HCT116 (cell line): ENCODE data around the gene NUP210. TPM values are rescaled to one million over a fixed set of nuclear protein-coding genes. Genes with fewer than 3 reads are reported as not detected.

Experiments used
- ATAC-seq: fragments of 200-7000 bp; cut with Tn5 transposase; 2 replicates; pipeline ENCODE4 v1.9.1; 2020; ENCODE audit warnings: mild to moderate bottlenecking, moderate library complexity
- BruUV-seq: library from RNA; stranded (reverse); fragments of 400-500 nt; replicated peaks from 2 replicates; lab custom pipeline; 2021; lab: Mats Ljungman, UMichigan
- CTCF ChIA-PET: fragments of 300-600 bp; sonication (Branson Sonifier 250); formaldehyde crosslinking; loops from one replicate; lab custom pipeline; 2021; ENCODE audit warnings: antibody characterized with exemption; lab: Charles Lee
- POLR2A ChIA-PET: fragments of 300-600, 350-600 bp; sonication (Branson Sonifier 250); formaldehyde crosslinking; loops from one replicate; lab custom pipeline; 2021; ENCODE audit warnings: antibody characterized with exemption; lab: Charles Lee
- RAD21 ChIA-PET, 2 experiments: fragments of 300-600 bp; sonication (Branson Sonifier 250); formaldehyde crosslinking; loops; one replicate each; lab custom pipeline; 2023; ENCODE audit warnings: low total read pairs in 2 of 2; ENCODE audit not compliant: uncharacterized antibody in 2 of 2, unreplicated experiment in 2 of 2, low non-redundant PET in 1 of 2; lab: Charles Lee
- DNase-seq: peaks from one replicate; pipeline ENCODE4 v3.0.0-alpha.2; 2010; ENCODE audit warnings: low read depth, low spot score
- H2AFZ ChIP-seq: fragments of 200-600 bp; shearing (Covaris generic), sonication (generic); 2 replicates; pipeline ENCODE4 v1.6.1; 2017; ENCODE audit warnings: low read depth, mixed run types, mixed read lengths, antibody characterized with exemption, low read length; ENCODE audit not compliant: poor library complexity, severe bottlenecking
- H3K27ac ChIP-seq: 2 replicates; pipeline ENCODE4 v1.5.1; 2012; ENCODE audit warnings: low read depth, low read length
- H3K27me3 ChIP-seq: fragments of 200-600 bp; sonication (generic); 2 replicates; pipeline ENCODE4 v1.6.1; 2016; ENCODE audit warnings: mixed run types, low read length, mixed read lengths; ENCODE audit not compliant: insufficient read depth
- H3K36me3 ChIP-seq, 2 experiments: fragments of 200-500 bp in 1 of 2; fragments of 200-600 bp in 1 of 2; sonication (Bioruptor generic) in 1 of 2; sonication (generic) in 1 of 2; 2 replicates each; pipeline versions ENCODE4 v1.5.1 to v1.6.1; 2014 to 2016; ENCODE audit warnings: low read length in 2 of 2, inconsistent platforms in 1 of 2, mixed read lengths in 1 of 2, mixed run types in 1 of 2; ENCODE audit not compliant: insufficient read depth in 2 of 2, control insufficient read depth in 1 of 2
- H3K4me1 ChIP-seq, 2 experiments: fragments of 200-600 bp in 1 of 2; sonication (generic) in 1 of 2; 2 replicates each; pipeline versions ENCODE4 v1.5.1 to v1.6.1; 2012 to 2017; ENCODE audit warnings: low read length in 2 of 2, inconsistent platforms in 1 of 2, mild to moderate bottlenecking in 1 of 2, mixed read lengths in 1 of 2, mixed run types in 1 of 2, moderate library complexity in 1 of 2; ENCODE audit not compliant: insufficient read depth in 2 of 2, control insufficient read depth in 1 of 2
- H3K4me2 ChIP-seq: fragments of 200-600 bp; sonication (generic); 2 replicates; pipeline ENCODE4 v1.6.1; 2017; ENCODE audit warnings: mixed run types, low read length, mixed read lengths
- H3K4me3 ChIP-seq, 2 experiments: fragments of 200-600 bp in 1 of 2; sonication (generic) in 1 of 2; replicated peaks in 1 of 2; 2 replicates each; pipeline ENCODE4 v1.5.1; 2011 to 2016; ENCODE audit warnings: low read length in 2 of 2, control low read depth in 1 of 2, low read depth in 1 of 2, mild to moderate bottlenecking in 1 of 2, mixed read lengths in 1 of 2, mixed run types in 1 of 2
- H3K79me2 ChIP-seq: fragments of 200-600 bp; sonication (generic); 2 replicates; pipeline ENCODE4 v1.6.1; 2017; ENCODE audit warnings: mild to moderate bottlenecking, mixed run types, low read length, moderate library complexity, mixed read lengths; ENCODE audit not compliant: insufficient read depth
- H3K9ac ChIP-seq: fragments of 200-600 bp; sonication (generic); 2 replicates; pipeline ENCODE4 v1.6.1; 2016; ENCODE audit warnings: low read length, mixed read lengths
- H3K9me2 ChIP-seq: fragments of 200-600 bp; sonication (generic), shearing (Covaris generic); 2 replicates; pipeline ENCODE4 v1.6.1; 2017; ENCODE audit warnings: mixed run types, mild to moderate bottlenecking, moderate library complexity; ENCODE audit not compliant: insufficient read depth
- H3K9me3 ChIP-seq, 2 experiments: fragments of 200-500 bp in 1 of 2; fragments of 200-600 bp in 1 of 2; sonication (Bioruptor generic) in 1 of 2; sonication (generic) in 1 of 2; 2 replicates each; pipeline ENCODE4 v1.6.1; 2014 to 2017; ENCODE audit warnings: low read length in 2 of 2, mixed read lengths in 2 of 2, inconsistent platforms in 1 of 2, low read depth in 1 of 2, mild to moderate bottlenecking in 1 of 2, mixed run types in 1 of 2, moderate library complexity in 1 of 2; ENCODE audit not compliant: control insufficient read depth in 1 of 2, insufficient read depth in 1 of 2
- H4K20me1 ChIP-seq: fragments of 200-600 bp; sonication (generic), shearing (Covaris generic); 2 replicates; pipeline ENCODE4 v1.6.1; 2017; ENCODE audit warnings: mixed run types, mild to moderate bottlenecking, moderate library complexity; ENCODE audit not compliant: insufficient read depth
- ATF3 ChIP-seq: IDR thresholded peaks from 2 replicates; pipeline ENCODE4 v1.6.1; 2012
- CBX3 ChIP-seq: IDR thresholded peaks from 2 replicates; pipeline ENCODE4 v1.6.1; 2012; ENCODE audit warnings: low read depth
- CEBPB ChIP-seq: IDR thresholded peaks from 2 replicates; pipeline ENCODE4 v1.6.1; 2012; ENCODE audit warnings: low read depth
- CTCF ChIP-seq, 3 experiments: fragments of 200-600 bp in 1 of 3; sonication (generic) in 1 of 3; IDR thresholded peaks in 2 of 3; conservative IDR thresholded peaks in 1 of 3; 2 replicates each; pipeline ENCODE4 v1.5.1; 2012 to 2017; ENCODE audit warnings: low read depth in 2 of 3, low read length in 2 of 3, antibody characterized with exemption in 1 of 3, borderline replicate concordance in 1 of 3, control low read depth in 1 of 3, mild to moderate bottlenecking in 1 of 3, mixed read lengths in 1 of 3, mixed run types in 1 of 3, moderate library complexity in 1 of 3; ENCODE audit not compliant: insufficient read depth in 1 of 3
- EGR1 ChIP-seq: IDR thresholded peaks from 2 replicates; pipeline ENCODE4 v1.6.1; 2012; ENCODE audit warnings: low read depth
- ELF1 ChIP-seq: IDR thresholded peaks from 2 replicates; pipeline ENCODE4 v1.6.1; 2012; ENCODE audit warnings: low read depth, borderline replicate concordance
- EZH2 ChIP-seq: fragments of 200-600 bp; sonication (generic); IDR thresholded peaks from 2 replicates; pipeline ENCODE4 v1.6.1; 2017; ENCODE audit warnings: antibody characterized with exemption, mixed run types
- FOSL1 ChIP-seq: IDR thresholded peaks from 2 replicates; pipeline ENCODE4 v1.6.1; 2012; ENCODE audit warnings: low read depth
- MAX ChIP-seq: IDR thresholded peaks from 2 replicates; pipeline ENCODE4 v1.6.1; 2012
- POLR2A ChIP-seq: IDR thresholded peaks from 2 replicates; pipeline ENCODE4 v1.7.0; 2011; ENCODE audit warnings: borderline replicate concordance; ENCODE audit not compliant: insufficient read depth, insufficient read length; ENCODE audit errors: extremely low read depth
- POLR2AphosphoS5 ChIP-seq: IDR thresholded peaks from 2 replicates; pipeline ENCODE4 v1.6.1; 2011; ENCODE audit warnings: mild to moderate bottlenecking, low read depth, low read length, moderate library complexity
- SIN3A ChIP-seq: IDR thresholded peaks from 2 replicates; pipeline ENCODE4 v1.6.1; 2012; ENCODE audit warnings: low read depth
- SRF ChIP-seq: IDR thresholded peaks from 2 replicates; pipeline ENCODE4 v1.6.1; 2012; ENCODE audit warnings: low read depth
- TCF7L2 ChIP-seq: IDR thresholded peaks from 2 replicates; pipeline ENCODE4 v1.7.0; 2011; ENCODE audit warnings: borderline replicate concordance, inconsistent platforms; ENCODE audit not compliant: insufficient read depth, insufficient read length; ENCODE audit errors: extremely low read depth
- YY1 ChIP-seq: IDR thresholded peaks from 2 replicates; pipeline ENCODE4 v1.6.1; 2011; ENCODE audit warnings: low read length, low read depth, moderate library complexity, mild to moderate bottlenecking; ENCODE audit not compliant: insufficient replicate concordance; ENCODE audit errors: extremely low read depth
- ZFX ChIP-seq: fragments of 450-650 bp; IDR thresholded peaks from 2 replicates; pipeline ENCODE4 v1.6.1; 2017
- ZNF274 ChIP-seq: fragments of 200-500 bp; sonication (Bioruptor generic); IDR thresholded peaks from 2 replicates; pipeline ENCODE4 v1.6.1; 2014; ENCODE audit warnings: mild to moderate bottlenecking, low read depth, low read length, inconsistent platforms
- intact Hi-C: fragments of 100-400 bp; cut with micrococcal nuclease; formaldehyde crosslinking; loops from 2 replicates; pipeline ENCODE4 v1.10.0; 2022
- total RNA-seq: library from RNA; stranded (reverse); gene quantifications from one replicate; pipeline ENCODE4 v1.2.1, GENCODE V29; 2021; ENCODE audit not compliant: unreplicated experiment
- TF ChIP-seq, protein P1 (sequence below): IDR thresholded peaks from 2 replicates; pipeline ENCODE4 v1.6.1; 2012; ENCODE audit warnings: low read depth
- TF ChIP-seq, protein P2 (sequence below): IDR thresholded peaks from 2 replicates; pipeline ENCODE4 v1.6.1; 2011; ENCODE audit warnings: mild to moderate bottlenecking, low read length, moderate library complexity; ENCODE audit not compliant: insufficient replicate concordance; ENCODE audit errors: extremely low read depth

Gene NUP210
- total RNA-seq, 1 experiment from 2014 or later = 74.9 TPM

DNA sequence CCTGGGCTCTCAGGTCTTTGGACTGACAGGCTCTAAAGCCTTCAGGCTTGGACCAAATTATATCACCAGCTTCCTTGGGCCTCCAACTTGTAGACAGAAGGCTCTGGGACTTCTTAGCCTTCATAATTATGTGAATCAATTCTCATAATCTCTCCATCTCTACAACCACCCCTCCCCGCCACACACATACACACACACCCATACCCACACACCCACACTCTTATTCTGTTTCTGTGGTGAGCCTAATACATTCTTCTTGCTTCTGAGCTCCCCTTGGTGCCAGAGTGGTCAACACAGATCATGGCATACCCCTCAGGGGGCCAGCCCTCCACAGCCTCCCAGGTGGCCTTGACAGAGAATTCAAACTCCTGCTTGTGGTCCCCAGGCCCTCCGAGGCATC is 5.6 kb upstream of the NUP210 start:
- no peak for TF ChIP-seq CTCF (IDR thresholded peaks at IDR 0.05 in 2 of 3, conservative IDR thresholded peaks at IDR 0.05 in 1 of 3; ENCODE audit: borderline replicate concordance in 1 of 3, insufficient read depth in 1 of 3, low read depth in 2 of 3, low read length in 2 of 3)
- TF ChIP-seq, protein P1, sequence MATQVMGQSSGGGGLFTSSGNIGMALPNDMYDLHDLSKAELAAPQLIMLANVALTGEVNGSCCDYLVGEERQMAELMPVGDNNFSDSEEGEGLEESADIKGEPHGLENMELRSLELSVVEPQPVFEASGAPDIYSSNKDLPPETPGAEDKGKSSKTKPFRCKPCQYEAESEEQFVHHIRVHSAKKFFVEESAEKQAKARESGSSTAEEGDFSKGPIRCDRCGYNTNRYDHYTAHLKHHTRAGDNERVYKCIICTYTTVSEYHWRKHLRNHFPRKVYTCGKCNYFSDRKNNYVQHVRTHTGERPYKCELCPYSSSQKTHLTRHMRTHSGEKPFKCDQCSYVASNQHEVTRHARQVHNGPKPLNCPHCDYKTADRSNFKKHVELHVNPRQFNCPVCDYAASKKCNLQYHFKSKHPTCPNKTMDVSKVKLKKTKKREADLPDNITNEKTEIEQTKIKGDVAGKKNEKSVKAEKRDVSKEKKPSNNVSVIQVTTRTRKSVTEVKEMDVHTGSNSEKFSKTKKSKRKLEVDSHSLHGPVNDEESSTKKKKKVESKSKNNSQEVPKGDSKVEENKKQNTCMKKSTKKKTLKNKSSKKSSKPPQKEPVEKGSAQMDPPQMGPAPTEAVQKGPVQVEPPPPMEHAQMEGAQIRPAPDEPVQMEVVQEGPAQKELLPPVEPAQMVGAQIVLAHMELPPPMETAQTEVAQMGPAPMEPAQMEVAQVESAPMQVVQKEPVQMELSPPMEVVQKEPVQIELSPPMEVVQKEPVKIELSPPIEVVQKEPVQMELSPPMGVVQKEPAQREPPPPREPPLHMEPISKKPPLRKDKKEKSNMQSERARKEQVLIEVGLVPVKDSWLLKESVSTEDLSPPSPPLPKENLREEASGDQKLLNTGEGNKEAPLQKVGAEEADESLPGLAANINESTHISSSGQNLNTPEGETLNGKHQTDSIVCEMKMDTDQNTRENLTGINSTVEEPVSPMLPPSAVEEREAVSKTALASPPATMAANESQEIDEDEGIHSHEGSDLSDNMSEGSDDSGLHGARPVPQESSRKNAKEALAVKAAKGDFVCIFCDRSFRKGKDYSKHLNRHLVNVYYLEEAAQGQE = no peak
- no peak for TF ChIP-seq POLR2AphosphoS5
- no peak for TF ChIP-seq SRF
- TF ChIP-seq TCF7L2 = no peak
- TF ChIP-seq FOSL1 = no peak
- TF ChIP-seq ELF1 = no peak
- no peak for TF ChIP-seq YY1
- no peak for TF ChIP-seq CBX3
- no peak for TF ChIP-seq SIN3A
- TF ChIP-seq MAX = no peak
- no peak for TF ChIP-seq EZH2
- TF ChIP-seq ZNF274 = no peak
- no peak for TF ChIP-seq EGR1
- no peak for TF ChIP-seq ZFX
- TF ChIP-seq POLR2A = no peak
- no peak for TF ChIP-seq ATF3
- TF ChIP-seq, protein P2, sequence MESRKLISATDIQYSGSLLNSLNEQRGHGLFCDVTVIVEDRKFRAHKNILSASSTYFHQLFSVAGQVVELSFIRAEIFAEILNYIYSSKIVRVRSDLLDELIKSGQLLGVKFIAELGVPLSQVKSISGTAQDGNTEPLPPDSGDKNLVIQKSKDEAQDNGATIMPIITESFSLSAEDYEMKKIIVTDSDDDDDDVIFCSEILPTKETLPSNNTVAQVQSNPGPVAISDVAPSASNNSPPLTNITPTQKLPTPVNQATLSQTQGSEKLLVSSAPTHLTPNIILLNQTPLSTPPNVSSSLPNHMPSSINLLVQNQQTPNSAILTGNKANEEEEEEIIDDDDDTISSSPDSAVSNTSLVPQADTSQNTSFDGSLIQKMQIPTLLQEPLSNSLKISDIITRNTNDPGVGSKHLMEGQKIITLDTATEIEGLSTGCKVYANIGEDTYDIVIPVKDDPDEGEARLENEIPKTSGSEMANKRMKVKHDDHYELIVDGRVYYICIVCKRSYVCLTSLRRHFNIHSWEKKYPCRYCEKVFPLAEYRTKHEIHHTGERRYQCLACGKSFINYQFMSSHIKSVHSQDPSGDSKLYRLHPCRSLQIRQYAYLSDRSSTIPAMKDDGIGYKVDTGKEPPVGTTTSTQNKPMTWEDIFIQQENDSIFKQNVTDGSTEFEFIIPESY = no peak
- no peak for TF ChIP-seq CEBPB
- no peak overlapping the region for H3K27ac ChIP-seq
- CTCF ChIA-PET = no interaction called here

More for the DNA sequence above, 5.6 kb upstream of the NUP210 start:
- Histone ChIP-seq H2AFZ (no peak overlapping the region), H3K79me2 (no peaks in the 10 kb centered on the region), H3K36me3 (no peaks in the 10 kb centered on the region), H3K4me2 (no peak overlapping the region), H3K9me3 (no peaks in the 10 kb centered on the region), H4K20me1 (no peaks in the 10 kb centered on the region), H3K9ac (no peak overlapping the region), H3K9me2 (no peaks in the 10 kb centered on the region), H3K27me3 (no peaks in the 10 kb centered on the region), H3K4me1 (peaks cover 1 to 6% of the 10 kb centered on the region in 2 experiments), H3K4me3 (no peak overlapping the region)
- RAD21 ChIA-PET = no interaction called here
- no peak for ATAC-seq
- intact Hi-C loops = no loop called here
- DNase-seq = no peak
- no TSS peak for BruUV-seq
- POLR2A ChIA-PET = no interaction called here
